Measurements from ENCODE around the gene IFITM10. TPM values are rescaled to one million over a fixed set of nuclear protein-coding genes. Genes with fewer than 3 reads are reported as not detected.

The IFITM10 gene
- 0.09 and 0.56 TPM in 2 replicates for total RNA-seq

DNA sequence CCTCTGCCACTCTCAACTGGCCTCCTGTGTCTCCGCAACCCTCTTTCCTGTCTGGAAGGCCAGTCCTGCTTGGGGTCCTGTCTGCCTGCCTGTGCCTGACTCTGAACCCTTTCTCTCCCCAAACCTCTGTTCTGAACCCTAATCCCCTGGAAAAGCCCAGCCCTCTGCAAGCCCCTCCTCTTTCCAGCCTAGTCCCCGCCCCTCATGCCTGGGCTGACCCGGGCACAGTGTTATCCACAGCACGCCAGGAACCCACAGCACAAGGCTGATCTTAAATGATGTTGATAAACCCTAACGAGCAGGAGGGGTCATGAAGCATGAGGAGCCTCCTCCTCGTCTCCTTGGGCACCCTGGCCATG lies at the start of gene IFITM10:
TSS of gene IFITM10 (minus strand) at position 115 of the 359 bp plus-strand sequence. CDS start 153 bp downstream, outside the sequence.

DNA sequence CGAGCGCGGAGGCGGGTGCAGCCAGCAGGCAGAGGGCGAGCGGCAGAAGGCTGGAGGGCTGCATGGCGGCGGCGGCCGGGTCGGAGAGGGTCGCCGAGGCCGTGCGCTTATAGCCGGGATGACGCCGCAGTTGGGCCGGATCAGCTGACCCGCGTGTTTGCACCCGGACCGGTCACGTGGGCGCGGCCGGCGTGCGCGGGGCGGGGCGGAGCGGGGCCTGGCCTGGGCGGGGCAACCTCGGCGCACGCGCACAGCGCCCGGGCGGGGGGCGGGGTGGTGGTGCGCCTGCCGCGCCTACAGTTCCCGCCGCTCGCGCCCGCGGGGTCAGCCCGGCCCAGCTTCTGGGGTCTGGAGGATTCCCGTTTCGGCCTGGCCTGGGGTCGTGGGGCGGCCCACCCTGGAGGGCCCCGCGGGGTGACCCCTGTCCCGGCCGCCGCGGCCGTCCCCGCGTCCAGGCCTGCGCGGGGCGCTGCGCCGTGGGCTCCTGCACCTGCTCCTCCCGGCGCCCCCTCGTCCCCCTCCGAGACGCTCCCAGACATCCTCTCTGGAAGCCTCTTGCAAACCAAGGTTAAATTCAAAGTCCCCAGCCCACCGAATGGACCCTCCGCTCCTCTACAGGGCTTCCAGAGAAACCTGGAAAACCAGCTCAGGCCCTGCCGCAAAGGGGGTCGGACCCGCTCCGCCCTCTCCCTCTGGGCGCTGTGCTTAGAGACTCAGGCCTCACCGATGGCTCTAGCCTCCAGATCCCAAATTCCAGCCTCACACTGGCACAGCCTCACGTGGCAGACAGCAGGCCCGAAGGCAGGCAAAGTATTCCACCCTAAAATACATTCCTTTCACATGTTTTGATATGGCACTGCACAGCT lies 13.6 kb upstream of the IFITM10 start, which contains the start of gene CTSD:
TSS of gene CTSD (minus strand) at position 132 of the 866 bp plus-strand sequence. CDS start at position 64, 68 bp downstream.

DNA sequence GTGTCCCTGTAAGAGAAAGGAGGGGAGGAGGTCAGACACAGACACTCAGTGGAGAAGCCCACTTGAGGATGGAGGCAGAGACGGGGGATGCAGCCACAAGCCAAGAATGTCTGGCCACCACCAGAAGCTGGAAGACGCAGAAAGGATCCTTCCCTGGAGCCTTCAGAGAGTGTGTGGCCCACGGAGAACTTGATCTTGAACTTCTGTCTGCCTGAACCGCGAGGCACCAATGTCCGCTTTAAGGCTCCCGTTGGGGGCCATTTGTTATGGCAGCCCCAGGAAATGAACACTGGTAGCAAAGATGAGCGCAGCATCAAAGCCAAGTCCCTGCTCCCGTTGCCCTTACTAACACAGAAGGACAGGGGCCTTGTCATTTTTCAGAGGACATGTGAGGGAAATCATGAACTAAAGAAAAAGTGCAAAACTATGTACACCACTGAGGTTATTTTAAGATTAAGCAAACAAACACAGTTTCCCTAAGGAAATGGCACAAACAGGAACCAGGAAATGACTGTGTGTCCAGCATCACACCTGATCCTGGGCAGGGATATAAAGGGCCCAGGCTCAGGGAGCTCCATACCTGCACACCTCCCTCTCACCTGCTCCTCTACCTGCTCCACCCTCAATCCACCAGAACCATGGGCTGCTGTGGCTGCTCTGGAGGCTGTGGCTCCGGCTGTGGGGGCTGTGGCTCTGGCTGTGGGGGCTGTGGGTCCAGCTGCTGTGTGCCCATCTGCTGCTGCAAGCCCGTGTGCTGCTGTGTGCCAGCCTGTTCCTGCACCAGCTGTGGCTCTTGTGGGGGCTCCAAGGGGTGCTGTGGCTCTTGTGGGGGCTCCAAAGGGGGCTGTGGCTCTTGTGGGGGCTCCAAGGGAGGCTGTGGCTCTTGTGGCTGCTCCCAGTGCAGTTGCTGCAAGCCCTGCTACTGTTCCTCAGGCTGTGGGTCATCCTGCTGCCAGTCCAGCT lies 53.5 kb downstream of the IFITM10 start, which contains the start of gene KRTAP5-6:
TSS of gene KRTAP5-6 (plus strand) at position 588 of the 963 bp plus-strand sequence. CDS start at position 639, 51 bp downstream.

Other genes starting within 250 kb of the IFITM10 start
- gene DUSP8, start 178.3 kb downstream of the IFITM10 start, total RNA-seq, result 0.45 and 0.85 TPM in 2 replicates
- gene KRTAP5-1, start 165.3 kb downstream of the IFITM10 start, total RNA-seq, result not detected in 2 replicates
- gene KRTAP5-2, start 152.3 kb downstream of the IFITM10 start, total RNA-seq, result not detected in 2 replicates
- gene KRTAP5-3, start 142.1 kb downstream of the IFITM10 start, total RNA-seq, result not detected in 2 replicates
- not detected in 2 replicates for gene KRTAP5-4, start 128.5 kb downstream of the IFITM10 start, total RNA-seq
- gene KRTAP5-5, start 120.8 kb downstream of the IFITM10 start, total RNA-seq, result not detected in 2 replicates
- gene KRTAP5-6, start 53.4 kb downstream of the IFITM10 start, total RNA-seq, result not detected in 2 replicates
- 74.7 and 185 TPM in 2 replicates for gene CTSD, start 13.3 kb upstream of the IFITM10 start, total RNA-seq
- gene SYT8, start 84.4 kb upstream of the IFITM10 start, total RNA-seq, result 0.09 TPM in 1 of 2 replicates, not detected in the other
- gene TNNI2, start 88.4 kb upstream of the IFITM10 start, total RNA-seq, result not detected in 2 replicates
- 1.5 and 1.9 TPM in 2 replicates for gene LSP1, start 102.5 kb upstream of the IFITM10 start, total RNA-seq
- gene PRR33, start 141.3 kb upstream of the IFITM10 start, total RNA-seq, result not detected in 2 replicates
- gene TNNT3, start 169.1 kb upstream of the IFITM10 start, total RNA-seq, result not detected in 2 replicates
- 65.0 and 96.8 TPM in 2 replicates for gene MRPL23, start 196.7 kb upstream of the IFITM10 start, total RNA-seq
- 1.1 and 2.3 TPM in 2 replicates for gene H19, start 247.2 kb upstream of the IFITM10 start, total RNA-seq

All from endothelial cell of coronary artery (primary cell).